ENCODE results near the gene PTF1A.

Gene PTF1A

DNA sequence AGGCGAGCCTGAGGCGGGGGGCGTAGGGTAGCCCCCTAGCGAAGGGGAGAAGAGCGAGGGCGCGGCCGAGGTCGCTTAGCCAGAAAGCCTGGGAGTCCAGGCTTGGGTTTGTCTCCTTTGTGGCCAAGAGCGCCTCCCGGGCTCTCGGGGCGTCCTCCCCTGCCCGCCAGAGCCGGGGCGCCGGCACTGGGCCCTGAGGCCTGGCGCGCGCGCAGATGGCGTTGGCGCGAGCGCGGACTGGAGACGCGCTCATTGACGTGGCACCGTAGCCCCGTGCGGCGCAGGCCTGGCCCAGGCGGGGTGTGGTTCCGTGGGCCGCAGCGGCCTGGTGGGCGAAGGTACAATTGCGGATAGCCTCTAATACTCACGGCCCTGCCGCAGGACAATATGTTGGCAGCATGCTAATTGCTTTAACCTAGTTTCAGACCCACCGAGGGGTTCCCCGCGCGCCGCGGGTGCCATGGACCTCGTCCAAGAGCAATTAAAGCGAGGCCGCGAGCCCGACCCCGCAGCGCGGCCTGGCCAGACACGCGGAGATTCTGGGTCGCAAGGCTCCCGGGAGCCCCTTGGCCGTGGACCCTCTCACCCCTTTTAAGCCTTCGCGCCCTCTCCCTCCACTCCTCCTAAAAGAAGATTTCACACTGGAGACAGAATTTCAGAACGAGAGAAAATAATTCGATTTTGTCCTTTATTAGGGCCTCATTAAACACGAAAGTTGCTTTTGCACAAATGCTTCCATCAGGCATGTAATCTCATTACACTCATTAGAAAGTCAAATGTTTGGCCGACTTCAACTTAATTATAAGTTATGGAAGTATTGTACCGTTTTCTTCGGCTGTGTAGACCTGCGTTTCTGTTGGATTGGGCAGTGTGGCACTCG lies 3.1 kb downstream of the PTF1A start:
- no peak overlapping the region for H3K4me3 ChIP-seq (ENCODE audit: low read depth, low read length)
- TF ChIP-seq, protein P1, sequence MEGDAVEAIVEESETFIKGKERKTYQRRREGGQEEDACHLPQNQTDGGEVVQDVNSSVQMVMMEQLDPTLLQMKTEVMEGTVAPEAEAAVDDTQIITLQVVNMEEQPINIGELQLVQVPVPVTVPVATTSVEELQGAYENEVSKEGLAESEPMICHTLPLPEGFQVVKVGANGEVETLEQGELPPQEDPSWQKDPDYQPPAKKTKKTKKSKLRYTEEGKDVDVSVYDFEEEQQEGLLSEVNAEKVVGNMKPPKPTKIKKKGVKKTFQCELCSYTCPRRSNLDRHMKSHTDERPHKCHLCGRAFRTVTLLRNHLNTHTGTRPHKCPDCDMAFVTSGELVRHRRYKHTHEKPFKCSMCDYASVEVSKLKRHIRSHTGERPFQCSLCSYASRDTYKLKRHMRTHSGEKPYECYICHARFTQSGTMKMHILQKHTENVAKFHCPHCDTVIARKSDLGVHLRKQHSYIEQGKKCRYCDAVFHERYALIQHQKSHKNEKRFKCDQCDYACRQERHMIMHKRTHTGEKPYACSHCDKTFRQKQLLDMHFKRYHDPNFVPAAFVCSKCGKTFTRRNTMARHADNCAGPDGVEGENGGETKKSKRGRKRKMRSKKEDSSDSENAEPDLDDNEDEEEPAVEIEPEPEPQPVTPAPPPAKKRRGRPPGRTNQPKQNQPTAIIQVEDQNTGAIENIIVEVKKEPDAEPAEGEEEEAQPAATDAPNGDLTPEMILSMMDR (IDR thresholded peaks at IDR 0.05; ENCODE audit: low read depth, low read length): no peak

DNA sequence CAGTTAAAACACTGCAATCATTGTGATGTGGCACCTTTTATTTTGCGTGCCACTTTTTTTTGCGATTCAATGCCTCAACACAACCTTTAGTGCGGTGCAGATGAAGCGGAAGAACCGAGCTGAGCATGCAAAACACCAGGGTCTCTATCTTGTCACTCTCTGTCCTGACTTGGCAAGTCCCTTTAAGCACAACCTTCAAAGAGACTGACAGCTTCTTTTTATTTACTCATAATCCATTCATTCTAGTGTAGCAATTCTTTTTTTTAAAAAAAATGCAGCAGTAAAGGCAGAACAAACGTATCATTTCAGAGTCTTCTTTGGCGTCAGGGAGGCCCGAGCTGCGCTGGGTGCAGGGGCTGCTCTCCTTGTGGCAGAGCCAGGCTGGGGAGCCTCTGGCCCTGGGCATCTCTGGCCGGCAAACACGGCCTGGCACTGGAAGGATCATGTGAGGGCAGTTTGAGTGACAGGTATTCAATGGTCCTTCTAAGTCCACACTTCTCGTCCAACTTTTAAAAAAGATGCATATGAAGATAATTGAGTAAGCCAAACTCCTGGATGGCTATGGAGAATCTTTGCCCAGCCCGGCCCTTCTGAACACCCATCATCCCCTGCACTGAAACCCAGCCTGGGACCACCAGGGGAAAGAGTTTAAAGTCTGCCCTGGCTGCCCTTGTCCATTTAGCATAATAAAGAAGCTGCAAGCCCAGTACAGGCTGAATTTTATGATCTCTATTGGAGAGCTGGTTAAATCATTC lies 3.9 kb downstream of the PTF1A start:
- TF ChIP-seq, protein P1 (IDR thresholded peaks at IDR 0.05; ENCODE audit: low read depth, low read length): no peak
- H3K4me3 ChIP-seq (ENCODE audit: low read depth, low read length): no peak overlapping the region

DNA sequence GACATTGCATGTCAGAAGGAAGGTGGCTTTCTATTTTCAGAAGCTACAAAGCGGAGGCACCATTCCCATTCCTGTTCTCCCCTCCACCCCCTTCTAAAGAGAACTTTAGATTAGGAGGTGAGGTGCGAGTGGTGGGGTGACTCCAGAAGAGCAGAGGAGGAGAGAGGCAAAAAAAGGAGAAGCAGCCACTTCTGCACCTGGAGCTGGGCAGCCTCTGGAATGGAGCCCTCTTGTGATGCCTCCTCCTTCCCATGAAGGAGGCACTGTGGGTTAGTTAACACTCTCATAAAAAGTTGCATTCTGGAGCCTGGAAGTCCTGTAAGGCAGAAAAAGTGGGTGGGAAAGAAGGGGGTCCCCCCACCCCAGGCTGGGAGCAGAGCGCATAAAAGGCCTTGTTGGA lies 4.8 kb downstream of the PTF1A start:
- TF ChIP-seq, protein P1 (IDR thresholded peaks at IDR 0.05; ENCODE audit: low read depth, low read length): no peak
- no peak overlapping the region for H3K4me3 ChIP-seq (ENCODE audit: low read depth, low read length)

DNA sequence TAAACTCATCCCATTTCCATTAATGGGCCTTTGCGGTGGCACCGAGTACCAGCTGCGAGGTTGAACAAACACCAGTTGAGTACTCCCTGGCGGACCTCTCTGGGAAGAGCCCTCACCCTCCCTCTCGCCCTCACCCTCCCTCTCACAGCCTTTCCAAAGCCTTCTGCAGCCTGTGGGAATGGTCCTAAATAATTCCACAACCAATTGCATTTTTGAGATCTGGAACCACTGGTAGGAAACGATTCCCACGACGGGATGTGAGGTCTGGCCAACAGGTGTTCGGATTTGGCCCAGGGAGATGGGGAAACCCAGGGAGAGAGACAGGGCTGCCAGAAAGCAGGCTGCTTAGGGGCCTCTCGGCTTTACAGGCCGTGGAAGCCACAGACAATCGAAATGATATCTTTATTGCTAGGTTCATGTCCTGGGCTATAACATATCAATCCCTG lies 5.3 kb downstream of the PTF1A start:
- TF ChIP-seq, protein P1 (IDR thresholded peaks at IDR 0.05; ENCODE audit: low read depth, low read length): no peak
- H3K4me3 ChIP-seq (ENCODE audit: low read depth, low read length): no peak overlapping the region

DNA sequence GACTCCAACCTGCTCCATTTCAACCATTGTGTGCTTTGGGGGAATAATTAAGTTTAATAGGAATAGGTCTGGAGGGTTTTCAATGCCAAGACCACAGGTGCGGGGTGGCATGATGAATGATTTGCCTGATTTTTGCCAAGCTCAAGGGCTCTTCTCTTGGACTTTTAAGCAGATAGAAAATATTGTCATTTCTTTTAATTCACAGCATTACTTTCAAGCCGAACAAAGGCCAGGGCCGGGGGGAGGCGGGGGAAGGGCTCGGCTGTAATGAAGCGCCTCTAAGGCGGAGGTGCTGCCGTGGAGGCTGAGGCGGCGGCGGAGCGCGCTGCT lies 6.5 kb downstream of the PTF1A start:
- TF ChIP-seq, protein P1 (IDR thresholded peaks at IDR 0.05; ENCODE audit: low read depth, low read length): no peak
- H3K4me3 ChIP-seq (ENCODE audit: low read depth, low read length): no peak overlapping the region

DNA sequence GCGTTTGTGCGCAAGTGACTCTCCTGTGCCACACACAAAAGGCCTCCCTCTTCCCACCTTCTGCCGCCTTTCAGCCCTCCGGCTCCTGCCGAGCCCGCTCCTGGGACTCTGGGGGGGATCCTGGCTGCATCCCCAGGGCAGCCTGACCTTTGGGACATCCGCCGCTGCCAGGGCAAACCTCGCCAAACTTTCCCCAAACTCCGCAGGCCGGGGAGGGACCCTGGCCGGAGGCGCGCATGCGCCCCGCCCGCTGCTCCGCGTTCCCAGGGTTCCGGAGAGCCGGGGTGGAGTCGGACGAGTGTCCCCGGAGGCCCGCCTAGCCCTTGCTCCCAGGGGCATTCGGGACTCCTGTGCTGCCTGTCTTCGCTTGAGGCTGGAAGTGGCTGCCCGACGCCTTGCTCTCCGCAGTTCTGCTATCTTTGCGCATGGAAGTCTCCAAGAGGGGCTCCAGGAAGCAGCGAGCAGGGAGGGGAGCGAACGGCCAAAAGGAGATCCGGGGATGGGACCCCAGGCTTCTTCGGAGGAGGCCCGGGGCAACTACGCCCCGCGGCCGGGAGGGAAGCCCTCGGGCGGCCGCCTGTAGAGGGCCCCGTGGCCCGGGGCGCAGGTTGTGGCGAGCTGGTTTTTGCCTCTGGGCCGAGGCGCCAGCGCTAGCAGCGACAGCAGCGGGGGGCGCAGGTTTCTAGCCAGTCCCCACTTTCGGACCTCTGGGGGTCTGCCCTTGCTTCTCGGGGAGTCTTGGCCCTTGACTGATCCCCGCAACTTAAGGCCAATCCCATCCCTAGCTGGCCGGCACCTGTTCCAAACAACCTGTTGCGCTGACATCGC lies 7.0 kb downstream of the PTF1A start:
- H3K4me3 ChIP-seq (ENCODE audit: low read depth, low read length): no peak overlapping the region
- TF ChIP-seq, protein P1 (IDR thresholded peaks at IDR 0.05; ENCODE audit: low read depth, low read length): no peak

All from WI38 (cell line).